ENCODE measurements around the gene BOLA1. TPM values are rescaled to one million over a fixed set of nuclear protein-coding genes. Genes with fewer than 3 reads are reported as not detected.
"Not testable (repeated sequence)": the region's sequence is repeated elsewhere in the genome, so short reads cannot be mapped to it uniquely, and the experiment has no call there.

Gene BOLA1
- total RNA-seq: 10 to 100 TPM in 7 of 8 experiments, 1 to 10 TPM in 1; 9.4 to 20.8 (median 13.9) TPM

DNA sequence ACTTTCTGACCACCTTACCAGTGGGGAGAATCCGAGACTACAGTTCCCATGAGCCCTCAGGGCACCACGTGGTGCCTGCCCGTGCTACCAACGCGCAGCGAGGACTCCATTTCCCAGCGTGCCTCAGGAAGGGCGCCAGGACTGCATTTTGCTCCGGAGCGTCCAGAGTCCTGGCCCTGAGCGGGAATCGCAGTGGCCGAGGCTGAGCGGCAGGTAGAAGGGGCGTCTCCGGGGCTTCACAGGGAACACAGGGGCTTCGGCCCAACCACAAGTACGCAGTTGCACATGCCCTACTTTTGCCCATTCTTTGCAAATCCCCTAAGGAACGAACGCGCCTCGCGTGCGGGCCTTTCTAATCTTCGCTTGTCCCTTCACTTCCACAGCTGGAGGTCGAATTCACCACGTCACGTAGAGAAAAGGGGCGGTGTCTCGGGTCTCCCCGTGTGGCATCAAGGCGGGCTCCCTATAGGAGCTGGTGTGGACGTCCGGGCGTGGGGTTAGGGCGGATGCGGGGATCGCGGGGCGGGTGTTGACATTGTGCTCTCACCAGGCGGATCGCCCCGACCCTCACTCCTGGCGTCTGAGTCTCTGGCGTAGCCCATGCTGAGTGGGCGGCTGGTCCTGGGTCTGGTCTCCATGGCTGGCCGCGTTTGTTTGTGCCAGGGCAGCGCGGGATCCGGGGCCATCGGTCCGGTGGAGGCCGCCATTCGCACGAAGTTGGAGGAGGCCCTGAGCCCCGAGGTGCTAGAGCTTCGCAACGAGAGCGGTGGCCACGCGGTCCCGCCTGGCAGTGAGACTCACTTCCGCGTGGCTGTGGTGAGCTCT is at the start of gene BOLA1:
BOLA1 (plus strand) TSS at position 109 of the 825 bp plus-strand sequence; CDS start at position 601, 492 bp downstream.
- in situ Hi-C loops (cut with MboI; ENCODE audit: low pct_unique_long_range_greater_than_20kb in 2 of 9, low sequenced_read_pairs in 9 of 9, unreplicated experiment in 9 of 9): no loop called here
- peak within 1 kb of the TSS; percentile 57 to 66 for H3K27ac ChIP-seq
- peaks cover 4 to 5% of the 10 kb centered on the region in 2 donors for H3K4me1 ChIP-seq (replicated peaks in 1 of 2)
- peak within 1 kb of the TSS; percentile 39 to 57 (median 50) for H3K4me3 ChIP-seq
- 0 to 53% (median 1%) methylated on average over 2 to 19 of the region's 65 CpGs; no CpG with 5 or more reads in 2 of the 10 experiments for WGBS, 10 experiments
- ATAC-seq (replicated peaks in 6 of 8): peak; percentile 87 to 99 (median 99)

DNA sequence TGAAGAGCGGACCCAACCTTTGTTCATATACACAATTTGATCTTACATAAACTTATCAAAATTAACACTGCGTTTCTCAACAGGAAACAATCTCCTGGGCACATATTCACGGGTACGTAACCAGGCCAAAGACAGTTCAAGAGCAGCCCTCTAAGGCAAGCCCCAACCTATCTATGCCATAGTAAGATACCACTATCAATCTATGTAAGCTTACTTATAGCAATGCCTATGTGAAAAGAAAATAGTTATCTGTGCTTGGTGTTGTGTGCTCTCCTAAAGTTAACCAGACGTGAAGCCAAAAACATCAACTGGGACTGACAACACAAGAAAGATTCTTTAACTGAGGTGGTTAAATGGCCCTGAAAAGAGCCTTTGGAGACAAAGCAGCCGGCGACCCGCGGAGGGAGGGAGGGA is 49.4 kb upstream of the BOLA1 start:
- ATAC-seq (replicated peaks in 6 of 8): no peak
- H3K4me3 ChIP-seq: peak overlapping the region; percentile 38 to 63 (median 58)
- 0 to 10% (median 0%) methylated on average over 2 to 5 of the region's 9 CpGs; no CpG with 5 or more reads in 3 of the 10 experiments for WGBS, 10 experiments
- H3K27ac ChIP-seq: peak overlapping the region; percentile 73 to 77
- in situ Hi-C loops (cut with MboI; ENCODE audit: low pct_unique_long_range_greater_than_20kb in 2 of 9, low sequenced_read_pairs in 9 of 9, unreplicated experiment in 9 of 9): no loop called here
- peaks cover 30 to 43% of the 10 kb centered on the region in 2 donors for H3K4me1 ChIP-seq (replicated peaks in 1 of 2)

- no CpG with 5 or more reads among the region's 62 CpGs for WGBS, 10 experiments
- in situ Hi-C loops (cut with MboI; ENCODE audit: low pct_unique_long_range_greater_than_20kb in 2 of 9, low sequenced_read_pairs in 9 of 9, unreplicated experiment in 9 of 9): not testable (repeated sequence)
- peak; percentile 57 to 86 (median 76) for ATAC-seq (replicated peaks in 6 of 8)
Measured at GRCh38 chr1:149850732-149851345, 48.5 kb upstream of the BOLA1 start.

DNA sequence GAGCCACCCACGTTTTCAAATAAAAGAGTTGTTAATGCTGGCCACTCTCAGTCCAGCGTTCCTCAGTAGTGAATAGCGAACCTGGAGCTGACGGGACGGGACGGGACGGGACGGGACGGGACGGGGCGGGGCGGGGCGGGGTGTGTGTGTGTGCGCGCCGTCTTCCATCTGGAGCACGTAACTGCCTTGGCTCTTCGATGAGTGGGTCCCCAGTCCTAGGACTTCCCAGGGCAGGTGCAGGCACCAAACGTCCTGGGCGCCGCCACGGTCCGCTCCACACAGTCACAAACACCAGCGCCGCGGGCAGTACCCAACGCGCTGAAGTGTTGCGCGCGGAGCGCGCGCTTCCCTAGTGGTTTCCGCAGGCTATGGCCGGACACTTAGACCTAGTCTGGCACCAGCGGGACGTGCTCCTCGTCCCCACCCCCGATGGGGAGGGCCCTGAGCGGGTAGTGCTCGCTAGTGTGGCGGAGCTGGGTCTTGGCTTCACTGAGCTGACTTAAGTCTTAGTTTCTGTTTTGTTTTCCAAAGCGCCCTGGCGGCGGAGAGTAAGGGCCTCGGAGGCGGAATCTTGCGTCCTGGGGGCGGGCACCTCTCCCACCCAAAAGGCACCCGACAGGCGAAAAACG is 47.7 kb upstream of the BOLA1 start:
- in situ Hi-C loops (cut with MboI; ENCODE audit: low pct_unique_long_range_greater_than_20kb in 2 of 9, low sequenced_read_pairs in 9 of 9, unreplicated experiment in 9 of 9); H3K27ac ChIP-seq; H3K4me3 ChIP-seq: not testable (repeated sequence)
- peak; percentile 28 to 44 (median 40) for ATAC-seq (replicated peaks in 6 of 8)
- H3K4me1 ChIP-seq (replicated peaks in 1 of 2): peaks cover 17 to 26% of the 10 kb centered on the region in 2 donors
- WGBS, 10 experiments: no CpG with 5 or more reads among the region's 53 CpGs

More at GRCh38 chr1:149850732-149851345, 48.5 kb upstream of the BOLA1 start:
- H3K4me1 ChIP-seq (replicated peaks in 1 of 2): peaks cover 23 to 34% of the 10 kb centered on the region in 2 donors
- not testable (repeated sequence) for H3K27ac ChIP-seq, H3K4me3 ChIP-seq

GRCh38 chr1:149852263-149852662 is 47.1 kb upstream of the BOLA1 start:
- ATAC-seq (replicated peaks in 6 of 8): peak; percentile 14 to 38 (median 26)
- no CpG with 5 or more reads among the region's 26 CpGs for whole genome bisulfite sequencing, 10 experiments
- H3K27ac ChIP-seq; H3K4me3 ChIP-seq; in situ Hi-C loops (cut with MboI; ENCODE audit: low pct_unique_long_range_greater_than_20kb in 2 of 9, low sequenced_read_pairs in 9 of 9, unreplicated experiment in 9 of 9): not testable (repeated sequence)
- H3K4me1 ChIP-seq (replicated peaks in 1 of 2): peaks cover 12 to 20% of the 10 kb centered on the region in 2 donors

DNA sequence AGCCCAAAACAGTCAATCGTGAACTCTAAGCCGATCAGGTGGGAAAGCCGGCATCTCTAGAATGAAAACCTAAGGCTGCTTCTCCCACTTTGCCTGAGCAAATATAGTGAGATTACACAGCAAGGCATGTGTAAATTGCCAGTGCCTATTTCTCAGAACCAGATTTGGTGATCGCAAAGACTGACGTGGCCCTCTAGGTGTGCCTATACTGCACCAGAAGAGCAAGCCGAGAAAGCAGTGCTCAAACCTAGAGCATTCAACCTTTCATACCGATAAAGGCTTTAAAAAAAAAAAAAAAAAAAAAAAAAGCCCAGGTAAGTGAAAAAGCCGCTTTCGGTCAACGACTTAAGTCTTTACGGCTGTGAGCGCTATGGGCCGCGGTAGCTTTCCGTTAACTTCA is 39.1 kb upstream of the BOLA1 start:
- ATAC-seq (replicated peaks in 6 of 8): peak in 3 of 8 experiments; percentile 0 to 2 (median 1)

DNA sequence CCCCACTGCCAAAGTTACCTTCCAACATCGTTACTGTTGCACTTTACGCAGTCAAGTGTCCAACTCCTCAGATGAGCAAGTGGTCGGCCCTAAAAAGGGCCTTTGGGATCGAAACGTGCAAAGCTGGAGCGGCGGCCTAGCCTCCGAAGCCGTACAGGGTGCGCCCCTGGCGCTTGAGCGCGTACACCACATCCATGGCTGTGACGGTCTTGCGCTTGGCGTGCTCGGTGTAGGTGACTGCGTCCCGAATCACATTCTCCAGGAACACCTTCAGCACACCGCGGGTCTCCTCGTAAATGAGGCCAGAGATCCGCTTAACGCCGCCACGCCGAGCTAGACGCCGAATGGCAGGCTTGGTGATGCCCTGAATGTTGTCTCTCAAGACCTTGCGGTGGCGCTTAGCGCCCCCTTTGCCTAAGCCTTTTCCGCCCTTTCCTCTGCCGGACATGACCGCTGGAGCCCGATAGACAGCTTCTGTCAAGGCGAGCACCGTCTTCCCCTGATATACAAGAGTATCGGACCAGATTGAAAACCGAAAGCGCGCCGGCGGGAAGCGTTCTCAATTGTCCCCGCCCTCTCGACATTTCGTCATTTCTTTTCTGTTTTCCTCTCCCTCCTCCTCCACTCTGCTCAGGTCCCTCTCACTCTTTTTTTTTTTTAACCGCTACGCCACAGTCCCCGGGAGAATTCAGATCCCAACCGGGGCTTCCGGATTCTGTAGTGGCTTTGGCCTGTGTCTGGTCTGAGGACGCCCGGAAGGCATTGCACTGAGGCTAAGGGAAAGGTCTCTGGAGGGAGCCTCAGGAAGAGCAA is 38.5 kb upstream of the BOLA1 start:
- H3K27ac ChIP-seq; in situ Hi-C loops (cut with MboI; ENCODE audit: low pct_unique_long_range_greater_than_20kb in 2 of 9, low sequenced_read_pairs in 9 of 9, unreplicated experiment in 9 of 9); H3K4me3 ChIP-seq; H3K4me1 ChIP-seq (replicated peaks in 1 of 2): not testable (repeated sequence)
- WGBS, 10 experiments: no CpG with 5 or more reads among the region's 55 CpGs
- ATAC-seq (replicated peaks in 6 of 8): peak; percentile 71 to 85 (median 80)

More for the DNA sequence above, 39.1 kb upstream of the BOLA1 start:
- H3K4me3 ChIP-seq; in situ Hi-C loops (cut with MboI; ENCODE audit: low pct_unique_long_range_greater_than_20kb in 2 of 9, low sequenced_read_pairs in 9 of 9, unreplicated experiment in 9 of 9); H3K4me1 ChIP-seq (replicated peaks in 1 of 2); H3K27ac ChIP-seq: not testable (repeated sequence)
- WGBS, 10 experiments: no CpG with 5 or more reads among the region's 15 CpGs

GRCh38 chr1:149861497-149862054 is 37.8 kb upstream of the BOLA1 start:
- in situ Hi-C loops (cut with MboI; ENCODE audit: low pct_unique_long_range_greater_than_20kb in 2 of 9, low sequenced_read_pairs in 9 of 9, unreplicated experiment in 9 of 9); H3K27ac ChIP-seq; H3K4me3 ChIP-seq; H3K4me1 ChIP-seq (replicated peaks in 1 of 2): not testable (repeated sequence)
- no CpG with 5 or more reads among the region's 32 CpGs for WGBS, 10 experiments
- peak; percentile 5 to 47 (median 12) for ATAC-seq (replicated peaks in 6 of 8)

- no CpG with 5 or more reads among the region's 2 CpGs for WGBS, 10 experiments
- H3K27ac ChIP-seq; ATAC-seq (replicated peaks in 6 of 8); in situ Hi-C loops (cut with MboI; ENCODE audit: low pct_unique_long_range_greater_than_20kb in 2 of 9, low sequenced_read_pairs in 9 of 9, unreplicated experiment in 9 of 9); H3K4me1 ChIP-seq (replicated peaks in 1 of 2); H3K4me3 ChIP-seq: not testable (repeated sequence)
Measured at GRCh38 chr1:149866887-149867286, 32.5 kb upstream of the BOLA1 start.

DNA sequence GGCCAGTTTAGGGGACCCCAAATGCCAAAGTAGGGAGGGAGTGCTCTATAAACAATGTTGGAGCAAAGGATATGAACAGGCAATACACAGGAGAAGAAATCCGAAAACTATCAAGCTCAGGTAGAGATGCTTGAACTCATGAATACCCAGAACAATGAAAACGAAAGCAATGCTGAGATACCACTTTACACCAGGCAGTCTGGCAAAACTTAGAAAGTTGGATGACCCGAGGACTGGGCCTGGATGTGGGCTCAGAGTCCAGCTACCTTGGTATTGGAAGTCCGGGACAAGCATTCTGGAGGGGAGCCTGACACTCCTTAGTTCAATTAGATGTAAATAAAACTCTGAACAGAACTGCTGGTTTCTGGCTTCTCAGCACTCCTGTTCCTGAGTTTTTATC is 26.3 kb upstream of the BOLA1 start:
- in situ Hi-C loops (cut with MboI; ENCODE audit: low pct_unique_long_range_greater_than_20kb in 2 of 9, low sequenced_read_pairs in 9 of 9, unreplicated experiment in 9 of 9); ATAC-seq (replicated peaks in 6 of 8); H3K27ac ChIP-seq; H3K4me1 ChIP-seq (replicated peaks in 1 of 2); H3K4me3 ChIP-seq: not testable (repeated sequence)
- WGBS, 10 experiments: no CpG with 5 or more reads among the region's 4 CpGs

DNA sequence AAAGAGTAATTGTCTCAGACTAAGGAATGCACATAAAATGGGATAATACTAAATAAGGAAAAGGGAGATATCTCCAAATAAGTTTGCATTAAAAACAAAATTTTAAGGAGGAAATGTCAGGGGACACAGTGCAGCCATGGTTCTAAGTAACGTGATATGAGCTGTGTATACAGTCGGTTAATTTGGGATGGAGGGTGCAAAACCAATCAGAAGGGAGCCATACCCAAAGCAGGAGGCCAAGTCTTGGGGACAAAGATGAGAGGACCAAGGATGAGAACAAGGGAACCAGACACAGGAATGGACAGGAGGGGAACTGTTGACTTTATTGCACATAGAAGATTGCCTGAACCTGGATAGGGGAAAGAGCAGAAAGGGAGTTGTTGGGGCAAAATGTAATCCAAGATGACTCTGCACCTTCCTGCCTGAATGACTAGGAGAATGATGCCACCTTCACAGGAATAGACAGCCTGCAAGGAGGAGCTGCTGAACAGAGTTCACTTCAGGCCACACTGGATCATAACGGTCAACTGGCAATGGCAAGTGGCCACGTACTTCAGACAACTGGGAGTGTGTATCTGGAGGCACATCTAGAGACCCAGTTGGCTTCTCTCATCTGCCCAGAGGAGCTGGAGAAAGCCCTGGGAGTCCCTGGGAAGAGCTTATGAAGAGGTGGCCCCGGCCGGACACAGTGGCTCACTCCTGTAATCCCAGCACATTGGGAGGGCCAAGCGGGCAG is 22.0 kb upstream of the BOLA1 start:
- H3K27ac ChIP-seq: no peak overlapping the region
- peak in 2 of 8 experiments; percentile 2 to 6 for ATAC-seq (replicated peaks in 6 of 8)
- in situ Hi-C loops (cut with MboI; ENCODE audit: low pct_unique_long_range_greater_than_20kb in 2 of 9, low sequenced_read_pairs in 9 of 9, unreplicated experiment in 9 of 9): no loop called here
- WGBS, 10 experiments: 70 to 100% (median 94%) methylated on average over 2 to 6 of the region's 7 CpGs; no CpG with 5 or more reads in 1 of the 10 experiments
- no peak overlapping the region for H3K4me3 ChIP-seq
- H3K4me1 ChIP-seq (replicated peaks in 1 of 2): no peaks in the 10 kb centered on the region

GRCh38 chr1:149879556-149879955 is 19.8 kb upstream of the BOLA1 start:
- WGBS, 10 experiments: 33 to 86% (median 75%) methylated on average over 1 of the region's 1 CpG; no CpG with 5 or more reads in 5 of the 10 experiments
- no peak for ATAC-seq (replicated peaks in 6 of 8)
- no peak overlapping the region for H3K27ac ChIP-seq
- in situ Hi-C loops (cut with MboI; ENCODE audit: low pct_unique_long_range_greater_than_20kb in 2 of 9, low sequenced_read_pairs in 9 of 9, unreplicated experiment in 9 of 9): no loop called here
- peaks cover 5 to 6% of the 10 kb centered on the region in 2 donors for H3K4me1 ChIP-seq (replicated peaks in 1 of 2)
- H3K4me3 ChIP-seq: no peak overlapping the region
